Gastrocnemius medialis (tissue), 4 donors: ENCODE data around the gene IWS1. TPM values are rescaled to one million over a fixed set of nuclear protein-coding genes. Genes with fewer than 3 reads are reported as not detected.
A peak's percentile ranks its signal among the peaks of the same experiment; 100 is the strongest.

Experiments
- ATAC-seq, 2 donors: fragments of 150-250 bp; one replicate each; pipeline ENCODE4 v1.9.1; 2016
- DNase-seq, 2 donors: peaks; one replicate each; pipeline ENCODE4 v3.0.0-alpha.2; 2019
- H3K27ac ChIP-seq, 4 donors: fragments of 200-600 bp; sonication (generic); 1 replicate in 1 of 4; 2 replicates in 3 of 4; pipeline ENCODE4 v1.5.1; 2016 to 2018; ENCODE audit warnings: mild to moderate bottlenecking in 2 of 4, moderate library complexity in 1 of 4
- H3K27me3 ChIP-seq, 3 donors: fragments of 200-600 bp; sonication (generic) in 2 of 3; 1 replicate in 1 of 3; 2 replicates in 2 of 3; pipeline versions ENCODE4 v1.5.1 to v1.6.0; 2016 to 2019; ENCODE audit warnings: mild to moderate bottlenecking in 1 of 3, moderate library complexity in 1 of 3
- H3K36me3 ChIP-seq, 2 donors: fragments of 200-600 bp; sonication (generic) in 1 of 2; one replicate each; pipeline ENCODE4 v1.5.1; 2017 to 2018
- H3K4me1 ChIP-seq, 2 donors: fragments of 200-600 bp; sonication (generic) in 1 of 2; one replicate each; pipeline ENCODE4 v1.5.1; 2016 to 2017; ENCODE audit warnings: mild to moderate bottlenecking in 2 of 2
- H3K4me3 ChIP-seq, 4 donors: fragments of 200-600 bp; sonication (generic) in 3 of 4; 1 replicate in 1 of 4; 2 replicates in 3 of 4; pipeline ENCODE4 v1.5.1; 2016 to 2019; ENCODE audit warnings: mild to moderate bottlenecking in 2 of 4
- H3K9me3 ChIP-seq, 3 donors: fragments of 200-600 bp; sonication (generic) in 2 of 3; 1 replicate in 1 of 3; 2 replicates in 2 of 3; pipeline ENCODE4 v1.5.1; 2016 to 2019
- CTCF ChIP-seq, 5 experiments: fragments of 450-650 bp in 3 of 5; fragments of 200-600 bp in 2 of 5; sonication (generic) in 2 of 5; IDR thresholded peaks in 4 of 5; conservative IDR thresholded peaks in 1 of 5; 1 replicate in 4 of 5; 2 replicates in 1 of 5; pipeline ENCODE4 v1.5.1; 2016 to 2019; ENCODE audit warnings: antibody characterized with exemption in 5 of 5, mild to moderate bottlenecking in 3 of 5, moderate library complexity in 3 of 5
- POLR2A ChIP-seq, 2 donors: fragments of 450-650 bp; IDR thresholded peaks; one replicate each; pipeline ENCODE4 v1.6.1; 2017; ENCODE audit warnings: antibody characterized with exemption in 2 of 2, mild to moderate bottlenecking in 2 of 2, moderate library complexity in 2 of 2
- in situ Hi-C, 4 donors: fragments of 200-750 bp; cut with MboI; loops; one replicate each; pipeline versions ENCODE4 v1.15.0 to v1.8.0; 2017; ENCODE audit warnings: low sequenced_read_pairs in 4 of 4
- intact Hi-C: fragments of 100-400 bp; cut with DNase I; formaldehyde crosslinking; loops from one replicate; pipeline ENCODE4 v1.15.1; 2023; ENCODE audit warnings: low total_unique reads
- total RNA-seq, 4 donors: library from RNA; depleted of rRNA; stranded (reverse); fragments of >200 nt; gene quantifications; one replicate each; pipeline versions ENCODE4 v1.1.0 to v1.2.3, GENCODE V29; 2016

The IWS1 gene
- total RNA-seq, 4 donors from 2014 or later, result 50.5 to 77.0 (median 65.3) TPM

GRCh38 chr2:127506510-127506909 lies 19.8 kb downstream of the IWS1 start:
- Histone ChIP-seq H3K27me3 (no peaks in the 10 kb centered on the region), H3K27ac (peak overlapping the region; percentile 88 to 92 (median 90)), H3K4me3 (no peak overlapping the region), H3K4me1 (peaks cover 44% of the 10 kb centered on the region in 2 donors), H3K36me3 (peaks cover 5 to 43% of the 10 kb centered on the region in 2 donors), H3K9me3 (no peaks in the 10 kb centered on the region)
- ATAC-seq, result no peak
- in situ Hi-C loops (loop anchor here in 1 of 4 donors (25.0 kb wide), 1 partner anchor 444 kb away; no protein-coding TSS in a partner anchor), intact Hi-C loops (no loop called here)
- no peak for DNase-seq
- TF ChIP-seq POLR2A (IDR thresholded peaks at IDR 0.05), result no peak
- no peak for TF ChIP-seq CTCF (IDR thresholded peaks at IDR 0.05 in 4 of 5, conservative IDR thresholded peaks at IDR 0.05 in 1 of 5)

GRCh38 chr2:127504552-127505430 lies 21.5 kb downstream of the IWS1 start:
- H3K27me3 ChIP-seq, result no peaks in the 10 kb centered on the region
- in situ Hi-C loops (loop anchor here in 1 of 4 donors (25.0 kb wide), 1 partner anchor 442 kb away; no protein-coding TSS in a partner anchor), intact Hi-C loops (no loop called here)
- H3K27ac ChIP-seq, result no peak overlapping the region
- TF ChIP-seq POLR2A (IDR thresholded peaks at IDR 0.05) (no peak), CTCF (IDR thresholded peaks at IDR 0.05 in 4 of 5, conservative IDR thresholded peaks at IDR 0.05 in 1 of 5) (no peak)
- H3K4me1 ChIP-seq, result peaks cover 30 to 34% of the 10 kb centered on the region in 2 donors
- ATAC-seq (no peak), DNase-seq (no peak)
- H3K4me3 ChIP-seq, result no peak overlapping the region
- peaks cover 7 to 58% of the 10 kb centered on the region in 2 donors for H3K36me3 ChIP-seq
- no peaks in the 10 kb centered on the region for H3K9me3 ChIP-seq

GRCh38 chr2:127503491-127503890 lies 22.8 kb downstream of the IWS1 start:
- Histone ChIP-seq H3K4me3 (no peak overlapping the region), H3K27me3 (no peaks in the 10 kb centered on the region), H3K4me1 (peaks cover 21 to 22% of the 10 kb centered on the region in 2 donors), H3K36me3 (peaks cover 7 to 68% of the 10 kb centered on the region in 2 donors), H3K27ac (no peak overlapping the region), H3K9me3 (no peaks in the 10 kb centered on the region)
- in situ Hi-C loops, result loop anchor here in 1 of 4 donors (25.0 kb wide), 1 partner anchor 441 kb away; no protein-coding TSS in a partner anchor
- no peak for TF ChIP-seq POLR2A (IDR thresholded peaks at IDR 0.05)
- no peak for TF ChIP-seq CTCF (IDR thresholded peaks at IDR 0.05 in 4 of 5, conservative IDR thresholded peaks at IDR 0.05 in 1 of 5)
- intact Hi-C loops, result no loop called here
- no peak for DNase-seq
- no peak for ATAC-seq

- Histone ChIP-seq H3K27ac (no peak overlapping the region), H3K4me1 (no peaks in the 10 kb centered on the region), H3K36me3 (peaks cover 5 to 87% of the 10 kb centered on the region in 2 donors), H3K4me3 (no peak overlapping the region), H3K27me3 (no peaks in the 10 kb centered on the region), H3K9me3 (no peaks in the 10 kb centered on the region)
- in situ Hi-C loops (loop anchor here in 1 of 4 donors (25.0 kb wide), 1 partner anchor 161 kb away; no protein-coding TSS in a partner anchor), intact Hi-C loops (no loop called here)
- ATAC-seq (no peak), DNase-seq (no peak)
- TF ChIP-seq CTCF (IDR thresholded peaks at IDR 0.05 in 4 of 5, conservative IDR thresholded peaks at IDR 0.05 in 1 of 5) (no peak), POLR2A (IDR thresholded peaks at IDR 0.05) (no peak)
Measured at GRCh38 chr2:127498386-127498785, 27.9 kb downstream of the IWS1 start.
